COLO829 (cell line): Measurements from ENCODE around the gene PCBP3.
"Not testable (repeated sequence)": the region's sequence is repeated elsewhere in the genome, so short reads cannot be mapped to it uniquely, and the experiment has no call there.

ENCODE experiments used
- DNase-seq: peaks from one replicate; pipeline ENCODE4 v3.0.0; 2012; ENCODE audit warnings: low spot score

Gene PCBP3

DNA sequence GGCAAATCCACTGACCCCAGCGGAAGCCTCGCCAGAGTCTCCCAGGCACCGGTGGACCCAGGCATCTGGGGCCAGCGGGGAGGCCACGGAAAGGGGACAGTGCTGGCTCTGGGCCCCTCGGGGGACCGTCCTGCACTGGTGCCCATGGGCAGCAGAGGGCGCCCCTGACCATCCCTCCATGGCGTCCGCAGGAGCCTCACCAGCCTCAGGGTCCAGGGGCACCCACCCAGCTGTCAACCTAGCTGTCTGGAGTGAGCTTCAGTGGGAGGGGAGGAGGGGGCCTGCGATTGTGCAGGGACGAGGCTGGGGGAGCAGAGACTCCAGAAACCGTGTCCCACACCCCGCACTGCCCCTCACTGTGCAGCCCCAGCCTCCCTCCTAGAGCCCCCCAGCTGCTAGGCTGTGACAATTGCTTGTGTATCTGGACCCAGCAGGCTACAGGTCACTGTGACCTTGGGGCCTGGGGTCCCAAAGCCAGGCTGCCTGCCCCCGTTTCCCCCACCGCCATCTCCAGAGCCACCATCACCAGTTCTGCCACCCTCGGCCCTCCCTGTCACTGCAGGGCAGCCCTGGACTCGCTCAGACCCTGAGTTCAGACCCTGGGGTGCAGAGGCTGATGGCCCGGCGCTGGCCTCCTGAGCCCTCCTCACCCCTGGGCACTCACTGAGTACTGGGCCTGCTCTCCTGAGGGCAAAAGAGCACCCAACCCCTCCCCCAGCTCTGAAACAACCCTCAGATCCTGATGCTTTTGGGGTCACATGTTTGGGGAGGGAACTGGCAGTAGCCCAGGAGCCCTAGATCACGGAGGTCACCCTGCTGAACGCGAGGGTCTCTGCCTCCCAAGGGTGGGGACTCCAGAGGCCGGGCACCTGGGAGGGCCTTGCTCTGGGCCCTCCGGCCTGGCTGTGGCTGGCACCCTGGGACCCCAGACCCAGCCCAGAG, 327.4 kb downstream of the PCBP3 start:
- DNase-seq: peak; percentile 37

DNA sequence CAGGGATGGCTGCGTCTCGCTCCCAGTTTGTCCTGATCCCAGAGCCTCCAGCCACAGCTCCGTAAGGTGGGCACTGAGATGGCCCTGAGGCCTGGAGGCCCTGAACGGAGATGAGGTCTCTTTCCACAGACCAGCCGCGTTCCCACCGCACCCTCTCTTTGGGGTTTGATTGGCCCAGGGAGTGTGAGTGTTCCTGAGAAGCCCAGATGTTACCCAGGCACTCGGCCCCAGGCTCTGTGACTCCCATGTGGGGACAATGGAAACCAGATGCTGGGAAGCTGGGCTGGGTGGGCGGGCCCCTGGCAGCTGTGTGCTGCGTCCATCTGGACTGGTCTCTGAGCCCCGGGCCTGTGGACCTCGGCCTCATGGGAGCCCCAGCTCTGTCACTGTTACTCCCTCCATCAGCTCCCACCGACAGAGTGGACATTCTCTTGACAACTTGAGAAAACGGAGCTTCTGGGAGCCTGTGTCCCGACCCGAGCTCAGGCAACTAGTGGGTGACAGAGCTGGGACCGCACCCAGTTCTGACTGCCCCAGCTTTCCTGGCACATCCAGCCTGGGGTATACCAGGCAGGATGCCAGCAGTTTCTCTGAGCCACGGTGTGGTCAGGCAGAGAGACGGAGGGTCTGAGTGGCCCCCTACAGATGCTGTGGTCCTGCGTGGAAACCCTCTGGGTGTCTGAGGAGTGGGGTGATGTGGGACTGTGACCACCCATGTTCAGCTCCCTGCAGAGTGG, 328.3 kb downstream of the PCBP3 start:
- no peak for DNase-seq

DNA sequence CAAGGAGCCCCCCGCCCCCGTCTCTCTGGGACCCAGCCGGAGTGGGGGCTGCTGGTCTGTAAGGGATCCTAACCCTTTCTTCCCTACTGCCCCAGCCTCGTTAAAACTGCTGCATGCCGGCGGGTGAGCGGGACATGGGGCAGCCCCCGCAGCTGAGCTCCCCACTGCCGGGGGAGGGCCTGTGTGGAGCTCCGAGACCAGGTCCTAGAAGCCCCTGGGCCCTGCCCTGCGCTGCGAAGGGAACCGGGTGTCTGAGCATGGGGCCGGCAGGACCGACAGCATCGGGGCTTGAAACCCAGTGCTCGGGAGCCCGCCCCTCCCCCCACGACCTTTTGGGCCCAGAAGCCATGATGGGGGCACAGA, 328.8 kb downstream of the PCBP3 start:
- no peak for DNase-seq

DNA sequence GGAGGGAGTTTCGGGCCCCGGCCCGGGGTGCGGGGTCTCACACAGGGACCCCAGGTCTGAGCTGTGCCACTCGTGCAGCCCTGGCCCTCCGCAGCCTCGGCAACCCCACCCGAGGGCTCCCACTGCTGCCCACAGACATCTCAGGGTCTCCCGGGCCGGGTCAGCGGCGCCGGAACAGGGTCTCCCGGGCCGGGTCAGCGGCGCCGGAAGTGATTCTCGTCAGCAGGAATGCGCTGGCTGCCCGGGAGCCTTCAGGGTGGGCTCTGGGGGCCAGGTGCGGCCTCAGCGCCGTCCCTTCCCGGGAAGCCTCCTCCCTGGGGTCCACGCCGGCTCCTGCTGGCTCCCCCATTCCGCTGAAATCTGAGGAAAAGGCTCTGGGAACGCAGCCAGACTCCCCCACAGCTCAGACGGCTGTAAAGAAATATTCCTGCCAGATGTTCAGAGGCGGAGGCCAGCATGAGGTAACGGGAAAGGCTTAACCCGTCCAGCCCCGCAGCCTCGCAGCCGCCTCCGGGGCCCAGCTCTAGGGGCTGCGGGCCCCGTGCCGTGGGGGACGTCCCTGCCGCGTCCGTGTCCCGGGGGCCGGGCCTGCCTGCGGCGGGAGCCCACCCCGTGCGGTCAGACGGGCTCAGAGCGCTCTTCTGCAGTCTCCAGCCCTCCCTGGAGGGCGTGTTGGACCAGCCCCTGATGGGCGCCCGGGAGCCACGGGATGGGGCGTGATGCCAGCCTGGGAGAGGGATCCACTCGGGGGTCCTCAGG, 329.4 kb downstream of the PCBP3 start:
- no peak for DNase-seq

DNA sequence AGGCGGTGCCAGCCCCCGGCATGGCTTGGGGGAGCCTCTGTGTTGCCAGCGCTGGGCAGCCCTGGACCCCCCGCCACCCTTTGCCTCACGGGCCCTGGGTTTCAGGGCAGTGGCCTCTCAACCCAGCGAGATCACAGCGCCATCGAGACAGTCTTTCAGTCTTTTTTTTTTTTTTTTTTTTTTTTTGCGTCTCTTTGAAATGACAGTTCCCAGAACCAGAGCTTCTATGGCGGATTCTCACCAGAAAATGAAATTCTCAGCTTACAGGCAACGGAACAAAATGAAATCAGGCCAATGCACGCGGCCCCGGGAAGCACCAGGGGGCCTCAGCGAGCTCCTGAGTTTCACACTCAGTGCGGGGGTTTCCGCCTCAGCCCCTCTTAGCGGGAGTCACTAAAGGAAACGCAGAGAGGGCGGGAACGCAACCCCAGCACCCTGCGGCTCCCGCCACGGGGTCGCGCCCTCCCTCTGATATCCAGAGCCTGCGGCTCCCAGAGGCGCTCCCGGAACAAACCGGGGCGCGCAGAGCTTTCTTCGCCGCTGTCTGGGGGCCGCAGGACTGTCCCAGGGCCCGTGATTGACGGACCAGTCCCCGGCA, 330.0 kb downstream of the PCBP3 start:
- peak; percentile 73 for DNase-seq

DNA sequence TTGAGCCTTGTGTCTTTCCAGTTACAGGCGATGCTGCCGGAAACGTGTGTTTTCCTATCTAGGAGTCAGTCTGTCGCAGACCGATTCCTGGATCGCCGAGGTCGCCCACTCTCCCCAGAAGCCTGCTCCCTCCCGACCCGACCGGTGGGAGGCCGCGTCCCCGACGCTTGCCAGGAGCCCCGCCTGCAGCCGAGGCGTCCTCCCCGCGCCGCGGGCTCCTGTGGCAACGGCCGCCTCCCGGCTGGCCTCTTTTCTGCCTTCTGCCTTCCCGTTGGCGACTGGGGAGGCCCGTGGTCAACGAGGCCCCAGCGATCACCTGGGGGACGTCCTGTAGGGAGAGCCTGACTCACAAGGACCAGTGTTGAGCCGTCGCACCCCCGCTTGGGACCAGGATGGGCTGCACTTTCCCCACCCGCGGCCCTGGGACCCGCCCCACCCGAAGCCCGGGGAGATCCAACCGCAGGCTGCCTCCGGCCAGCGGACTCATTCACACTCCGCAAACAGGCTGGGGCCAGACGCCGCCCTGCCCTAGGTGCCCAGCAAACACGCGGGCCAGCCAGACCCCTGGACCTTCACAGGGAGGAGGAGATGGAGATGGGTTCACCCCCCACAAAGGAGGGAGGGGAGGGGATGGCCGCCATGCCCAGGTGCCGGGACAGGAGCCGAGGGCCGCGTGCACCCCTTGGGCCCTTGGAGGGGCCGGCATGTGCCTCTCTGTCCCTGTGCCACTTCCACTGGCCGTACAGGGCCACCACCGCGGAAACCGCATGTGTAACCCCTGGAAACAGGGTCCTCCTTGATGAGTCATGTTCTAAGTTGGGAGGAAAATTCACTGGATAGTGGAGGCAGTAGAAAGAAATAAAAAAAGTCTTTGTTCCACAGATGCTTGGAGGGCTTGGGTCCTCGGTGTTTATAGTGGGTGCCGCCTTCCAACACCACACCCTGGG, 330.8 kb downstream of the PCBP3 start:
- peak; percentile 93 for DNase-seq

DNA sequence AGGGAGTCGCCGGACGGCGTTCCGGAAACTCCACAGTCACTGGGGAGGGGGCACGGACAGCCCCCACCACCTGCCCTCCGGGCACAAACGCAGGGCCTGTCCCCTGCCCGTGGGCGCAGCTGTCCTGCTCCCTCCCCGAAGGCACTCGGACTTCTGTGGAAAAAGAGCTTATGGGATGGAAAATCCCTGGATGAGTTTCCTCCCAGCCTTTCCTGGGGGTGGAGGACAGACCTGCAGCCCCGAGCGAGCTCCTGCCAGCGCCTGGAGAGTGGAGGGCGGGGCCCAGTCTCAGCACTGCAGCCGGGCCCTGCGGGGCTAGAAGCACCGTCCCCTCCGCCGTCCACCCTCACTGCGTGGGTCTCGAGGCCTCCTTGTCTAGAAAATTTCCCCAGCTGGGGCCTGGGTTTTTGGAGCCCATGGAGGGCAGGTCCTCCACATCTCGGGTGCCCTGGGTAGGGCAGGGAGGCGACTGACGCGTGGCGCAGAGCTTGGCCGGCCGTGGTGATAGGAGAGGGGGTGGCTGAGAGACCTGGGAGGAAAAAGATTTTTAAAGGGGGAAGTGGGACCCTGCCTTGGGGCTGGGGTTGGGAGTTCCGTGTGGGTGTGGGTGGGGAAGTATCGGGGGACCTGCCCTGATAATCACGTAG, 331.6 kb downstream of the PCBP3 start:
- DNase-seq: peak; percentile 74

DNA sequence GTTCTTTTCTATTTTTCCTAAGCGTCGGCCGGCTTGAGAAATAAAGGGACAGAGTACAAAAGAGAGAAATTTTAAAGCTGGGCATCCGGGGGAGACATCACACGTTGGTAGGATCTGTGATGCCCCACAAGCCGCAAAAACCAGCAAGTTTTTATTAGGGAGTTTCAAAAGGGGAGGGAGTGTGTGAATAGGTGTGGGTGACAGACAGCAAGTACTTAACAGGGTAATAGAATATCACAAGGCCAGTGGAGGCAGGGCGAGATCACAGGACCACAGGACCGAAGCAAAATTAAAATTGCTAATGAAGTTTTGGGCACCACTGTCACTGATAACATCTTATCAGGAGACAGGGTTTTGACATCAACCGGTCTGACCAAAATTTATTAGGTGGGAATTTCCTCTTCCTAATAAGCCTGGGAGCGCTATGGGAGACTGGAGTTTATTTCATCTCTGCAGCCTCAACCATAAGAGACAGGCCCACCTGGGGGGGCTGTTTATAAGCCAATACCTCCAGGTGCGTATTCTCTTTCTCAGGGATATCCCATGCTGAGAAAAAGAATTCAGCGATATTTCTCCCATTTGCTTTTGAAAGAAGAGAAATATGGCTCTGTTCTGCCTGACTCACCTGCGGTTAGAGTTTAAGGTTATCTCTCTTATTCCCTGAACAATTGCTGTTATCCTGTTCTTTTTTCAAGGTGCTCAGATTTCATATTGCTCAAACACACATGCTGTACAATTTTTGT, 332.3 kb downstream of the PCBP3 start:
- not testable (repeated sequence) for DNase-seq

DNA sequence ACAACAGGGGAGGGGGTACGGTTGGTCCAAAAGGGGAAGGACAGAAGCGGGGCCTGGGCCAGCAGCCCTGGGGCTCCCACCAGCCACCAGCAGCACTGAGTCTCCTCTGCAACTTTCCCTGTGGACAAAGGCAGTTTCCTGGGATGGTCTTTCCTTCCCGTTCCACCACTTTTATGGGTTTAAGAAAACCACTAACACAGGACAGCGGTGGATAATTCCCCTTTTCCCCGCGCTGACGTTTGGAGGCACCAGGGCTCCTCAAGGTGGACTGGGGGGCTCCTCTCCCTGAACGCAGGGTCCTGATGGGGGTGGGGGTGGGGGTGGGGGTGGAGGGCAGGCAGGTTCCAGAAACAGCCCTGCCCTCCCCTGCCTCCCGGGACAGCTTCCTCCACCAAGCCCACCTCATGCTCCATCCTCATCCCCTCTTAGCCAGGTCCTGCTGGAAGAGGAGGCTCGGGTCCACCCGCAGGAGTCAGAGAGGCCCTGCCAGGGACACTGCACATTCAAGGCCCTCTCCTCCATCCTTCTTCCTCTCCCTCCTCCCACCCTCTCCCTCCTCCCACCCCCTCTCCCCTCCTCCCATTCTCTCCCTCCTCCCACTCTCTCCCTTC, 333.3 kb downstream of the PCBP3 start:
- no peak for DNase-seq

DNA sequence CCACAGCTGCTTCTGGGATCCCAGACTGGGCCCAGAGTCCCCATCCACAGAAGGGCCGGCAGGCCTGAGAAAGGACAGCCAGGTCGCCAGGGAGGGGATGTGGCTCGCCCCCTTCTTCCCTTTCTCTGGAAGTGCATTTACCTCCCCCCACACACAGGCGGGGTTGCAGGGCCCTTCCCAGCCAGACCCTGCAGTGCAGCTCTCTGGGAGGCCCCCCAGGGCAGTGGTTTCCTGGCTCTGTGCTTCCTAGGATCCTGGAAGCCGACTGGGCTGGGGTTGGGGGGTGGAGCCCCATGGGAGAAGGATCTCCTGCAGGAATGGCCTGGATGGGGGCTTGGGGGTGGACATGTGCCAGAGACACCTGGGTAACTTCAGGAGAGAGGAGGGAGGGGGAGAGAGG, 333.9 kb downstream of the PCBP3 start:
- DNase-seq: no peak

DNA sequence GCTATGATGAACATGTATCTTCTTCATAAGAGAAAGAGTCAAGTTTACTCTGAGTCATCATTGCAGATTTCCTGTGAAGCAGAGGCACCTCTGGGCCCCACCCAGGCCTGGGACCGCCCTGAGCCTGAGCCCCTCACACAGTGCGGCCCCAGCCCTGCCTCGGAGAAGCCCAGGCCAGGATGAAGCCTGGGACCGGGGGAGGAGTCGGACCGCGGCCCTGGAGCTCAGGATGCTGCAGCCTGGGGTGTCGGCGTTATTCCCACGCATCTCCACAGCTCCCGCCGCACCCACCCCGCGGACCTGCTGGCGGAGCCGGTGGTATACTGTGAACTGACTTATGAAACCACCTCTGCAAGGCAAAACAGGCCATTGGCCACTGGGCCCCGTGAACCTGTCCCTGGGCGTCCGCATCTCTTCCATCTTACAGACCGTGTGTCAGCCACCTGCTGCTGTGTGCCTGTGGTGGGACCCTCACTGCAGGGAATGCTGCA, 335.7 kb downstream of the PCBP3 start:
- DNase-seq: no peak

DNA sequence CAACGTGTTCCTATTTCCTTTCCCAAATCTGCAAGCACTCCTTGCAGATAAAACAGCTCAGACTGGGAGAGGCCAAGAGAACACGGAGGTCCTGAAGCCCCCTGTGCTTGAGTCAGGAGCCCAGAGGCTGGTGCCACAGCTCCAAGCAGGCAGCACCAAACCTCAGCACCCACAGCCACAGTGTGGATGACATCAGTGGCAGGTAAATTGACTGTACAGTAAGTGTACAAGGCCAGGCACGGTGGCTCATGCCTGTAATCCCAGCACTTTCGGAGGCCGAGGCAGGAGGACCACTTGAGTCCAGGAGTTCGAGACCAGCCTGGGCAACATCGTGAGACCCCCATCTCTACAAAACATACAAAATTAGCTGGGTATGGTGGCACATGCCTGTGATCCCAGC, 336.1 kb downstream of the PCBP3 start:
- DNase-seq: no peak

DNA sequence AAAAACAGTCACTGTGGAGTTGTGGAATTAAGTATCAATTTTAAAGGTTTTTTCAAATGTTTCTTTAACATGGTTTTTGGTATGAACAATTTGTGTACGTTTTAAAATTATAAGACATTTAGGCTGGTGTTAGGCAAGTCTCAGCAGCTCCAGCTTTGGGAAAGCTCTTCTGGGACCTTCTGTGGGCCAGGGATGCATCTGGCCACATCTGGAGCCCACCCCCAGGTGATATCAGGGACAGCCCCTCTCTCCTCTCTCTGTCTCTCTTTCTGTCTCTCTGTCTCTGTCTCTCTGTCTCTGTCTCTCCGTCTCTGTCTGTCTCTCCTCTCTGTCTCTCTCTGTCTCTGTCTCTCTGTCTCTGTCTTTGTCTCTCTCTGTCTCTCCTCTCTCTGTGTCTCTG, 336.7 kb downstream of the PCBP3 start:
- no peak for DNase-seq

DNA sequence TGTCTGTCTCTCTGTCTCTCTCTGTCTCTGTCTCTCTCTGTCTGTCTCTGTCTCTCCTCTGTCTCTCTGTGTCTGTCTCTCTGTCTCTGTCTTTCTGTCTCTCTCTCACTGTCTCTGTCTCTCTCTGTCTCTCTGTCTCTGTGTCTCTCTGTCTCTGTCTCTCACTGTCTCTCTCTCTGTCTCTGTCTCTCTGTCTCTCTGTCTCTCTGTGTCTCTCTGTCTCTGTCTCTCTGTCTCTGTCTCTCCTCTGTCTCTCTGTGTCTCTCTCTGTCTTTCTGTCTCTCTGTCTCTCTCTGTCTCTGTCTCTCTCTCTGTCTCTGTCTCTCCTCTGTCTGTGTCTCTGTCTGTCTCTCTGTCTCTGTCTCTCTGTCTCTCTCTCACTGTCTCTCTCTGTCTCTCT, 337.2 kb downstream of the PCBP3 start:
- no peak for DNase-seq

DNA sequence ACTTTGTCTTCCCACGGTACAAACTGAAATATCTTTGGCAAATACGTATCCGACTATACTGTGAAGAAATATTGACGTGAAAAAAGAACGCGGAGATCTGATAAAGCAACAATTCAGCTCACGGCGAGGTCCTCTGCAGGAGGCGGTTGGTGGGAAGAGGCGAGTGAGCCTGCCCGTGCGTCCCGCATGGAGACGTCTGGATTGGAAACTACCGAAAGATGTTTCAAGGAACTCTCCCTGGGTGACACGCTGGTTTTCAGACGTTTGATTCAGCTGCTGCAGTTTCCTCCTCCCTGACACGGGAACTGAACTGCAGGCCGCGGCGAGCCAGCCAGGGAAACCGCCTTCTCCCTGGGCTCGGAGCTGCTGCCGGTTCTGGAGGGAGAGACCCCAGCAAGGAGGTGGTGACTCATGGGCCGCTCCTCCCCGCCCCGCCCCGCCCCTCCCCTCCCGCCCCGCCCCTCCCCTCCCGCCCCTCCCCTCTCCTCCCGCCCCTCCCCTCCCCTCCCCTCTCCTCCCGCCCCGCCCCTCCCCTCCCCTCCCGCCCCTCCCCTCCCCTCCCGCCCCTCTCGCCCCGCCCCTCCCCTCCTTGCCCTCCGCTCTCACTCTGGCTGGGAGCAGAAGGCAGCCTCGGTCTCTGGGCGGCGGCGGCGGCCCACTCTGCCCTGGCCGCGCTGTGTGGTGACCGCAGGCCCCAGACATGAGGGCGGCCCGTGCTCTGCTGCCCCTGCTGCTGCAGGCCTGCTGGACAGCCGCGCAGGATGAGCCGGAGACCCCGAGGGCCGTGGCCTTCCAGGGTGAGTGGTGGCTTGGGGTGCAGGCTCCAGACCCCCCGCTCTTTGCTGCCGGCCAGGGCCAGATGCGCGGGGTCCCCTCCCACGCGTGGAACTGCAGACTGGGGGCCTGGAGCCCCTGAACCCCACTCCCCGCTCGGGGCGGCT, 337.9 kb downstream of the PCBP3 start, which contains the start of gene COL6A1:
Gene COL6A1 (plus strand): TSS at position 620 of the 941 bp plus-strand sequence. CDS start 81 bp downstream, at position 701.
- peak; percentile 65 for DNase-seq

DNA sequence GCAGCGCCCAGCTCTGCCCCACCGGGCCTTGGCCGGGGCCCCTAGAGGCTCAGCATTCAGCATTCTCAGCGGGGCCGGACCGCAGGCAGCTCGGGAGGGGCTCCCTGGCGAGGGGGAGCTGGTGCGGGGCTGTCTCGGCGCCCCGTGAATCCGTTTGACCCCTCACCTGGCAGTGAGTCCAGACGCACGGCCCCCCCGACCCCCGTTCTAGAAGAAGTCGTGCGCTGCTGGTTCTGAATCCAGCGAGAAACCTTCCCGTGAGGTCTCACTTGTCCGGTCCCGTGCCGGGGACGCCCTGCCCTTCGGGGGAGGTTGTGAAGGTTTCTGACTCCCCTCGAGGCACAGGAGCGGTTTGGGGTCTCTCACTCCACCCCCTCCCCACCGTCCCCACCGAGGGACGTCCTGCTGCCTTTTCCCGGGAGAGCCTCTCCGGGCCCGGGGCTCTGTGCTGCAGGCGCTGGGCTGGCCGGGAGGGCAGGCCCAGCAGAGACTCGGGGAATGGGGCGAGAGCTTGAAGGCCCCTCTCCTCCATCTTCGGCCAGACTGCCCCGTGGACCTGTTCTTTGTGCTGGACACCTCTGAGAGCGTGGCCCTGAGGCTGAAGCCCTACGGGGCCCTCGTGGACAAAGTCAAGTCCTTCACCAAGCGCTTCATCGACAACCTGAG, 338.7 kb downstream of the PCBP3 start:
- no peak for DNase-seq
